HEK293T (cell line): ENCODE data around the gene AMPD1.

Experiments used
- ARNT ChIP-seq: fragments of 450-650 bp; IDR thresholded peaks from 2 replicates; pipeline ENCODE4 v1.6.1; 2017; ENCODE audit warnings: mild to moderate bottlenecking
- LEF1 ChIP-seq: fragments of 450-650 bp; IDR thresholded peaks from 2 replicates; pipeline ENCODE4 v1.6.1; 2017; ENCODE audit warnings: mild to moderate bottlenecking, borderline replicate concordance
- SUZ12 ChIP-seq: fragments of 450-650 bp; IDR thresholded peaks from 2 replicates; pipeline ENCODE4 v1.6.1; 2016; ENCODE audit warnings: mild to moderate bottlenecking
- ZNF384 ChIP-seq: fragments of 450-650 bp; IDR thresholded peaks from 2 replicates; pipeline ENCODE4 v1.6.1; 2016

GRCh38 chr1:114685851-114686250 is 9.5 kb downstream of the AMPD1 start:
- TF ChIP-seq SUZ12 (no peak), ZNF384 (no peak), LEF1 (no peak), ARNT (no peak)
